ENCODE results near the gene COA1. TPM values are rescaled to one million over a fixed set of nuclear protein-coding genes. Genes with fewer than 3 reads are reported as not detected.

Gene COA1
- polyA plus RNA-seq, 1 experiment = 22.4 TPM

DNA sequence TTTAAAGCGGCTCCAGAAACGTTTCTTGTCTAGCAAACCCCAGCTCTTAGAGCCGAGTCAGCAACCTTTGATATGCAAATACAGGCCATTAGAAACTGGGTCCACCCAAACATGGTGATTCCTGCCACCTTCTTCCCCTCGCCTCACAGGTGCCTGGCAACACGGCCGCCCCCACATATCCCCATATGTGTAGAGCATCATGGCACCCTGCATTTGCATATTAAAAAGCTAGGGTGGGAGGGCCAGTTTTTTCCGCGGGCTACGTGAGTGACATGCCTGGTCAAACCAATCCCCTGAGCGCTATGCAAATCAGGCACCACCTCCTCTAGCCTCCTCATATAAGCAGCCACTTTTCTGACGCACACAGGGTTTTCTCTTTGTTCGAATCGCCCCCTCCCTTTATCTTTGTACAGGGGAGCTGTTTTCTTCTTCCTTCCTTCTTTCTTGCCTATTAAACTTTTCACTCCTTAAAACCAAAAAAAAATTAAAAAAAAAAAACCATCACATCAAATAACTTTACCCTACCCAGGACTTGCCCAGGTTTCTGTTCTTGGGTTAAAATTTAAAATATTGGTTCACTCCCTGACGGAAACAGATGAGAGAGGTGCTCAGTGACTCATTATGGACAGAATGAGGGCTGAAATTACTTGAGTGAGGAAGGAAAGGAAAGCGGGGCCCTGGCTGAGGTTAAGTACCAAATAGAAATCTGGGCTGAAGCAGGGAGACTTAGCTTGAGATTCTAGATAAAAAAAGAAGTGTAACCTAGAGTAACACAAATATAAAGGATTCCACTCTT, 59.8 kb downstream of the COA1 start:
- Histone ChIP-seq H3K27me3 (ENCODE audit: control insufficient read depth, insufficient read depth, low read length) (no peaks in the 10 kb centered on the region), H3K27ac (ENCODE audit: low read depth, low read length) (no peak overlapping the region), H3K9me3 (ENCODE audit: control insufficient read depth, insufficient read depth, low read length) (no peaks in the 10 kb centered on the region; the same call in 1 of the 2 replicates), H3K4me3 (ENCODE audit: low read depth, low read length) (no peak overlapping the region)
- no peak for DNase-seq (ENCODE audit: low read depth, low spot score)
- ChIA-PET POLR2A (interaction anchor here (1.4 kb wide), 1 partner anchor 24 kb away, joined by 3 read pairs; no protein-coding TSS in a partner anchor), CTCF (interaction anchor here (1.0 to 1.6 kb wide), 3 partner anchors 30 to 87 kb away, joined by 3 to 6 read pairs (median 3); partner anchors contain the start of gene STK17A)
- TF ChIP-seq, protein P1, sequence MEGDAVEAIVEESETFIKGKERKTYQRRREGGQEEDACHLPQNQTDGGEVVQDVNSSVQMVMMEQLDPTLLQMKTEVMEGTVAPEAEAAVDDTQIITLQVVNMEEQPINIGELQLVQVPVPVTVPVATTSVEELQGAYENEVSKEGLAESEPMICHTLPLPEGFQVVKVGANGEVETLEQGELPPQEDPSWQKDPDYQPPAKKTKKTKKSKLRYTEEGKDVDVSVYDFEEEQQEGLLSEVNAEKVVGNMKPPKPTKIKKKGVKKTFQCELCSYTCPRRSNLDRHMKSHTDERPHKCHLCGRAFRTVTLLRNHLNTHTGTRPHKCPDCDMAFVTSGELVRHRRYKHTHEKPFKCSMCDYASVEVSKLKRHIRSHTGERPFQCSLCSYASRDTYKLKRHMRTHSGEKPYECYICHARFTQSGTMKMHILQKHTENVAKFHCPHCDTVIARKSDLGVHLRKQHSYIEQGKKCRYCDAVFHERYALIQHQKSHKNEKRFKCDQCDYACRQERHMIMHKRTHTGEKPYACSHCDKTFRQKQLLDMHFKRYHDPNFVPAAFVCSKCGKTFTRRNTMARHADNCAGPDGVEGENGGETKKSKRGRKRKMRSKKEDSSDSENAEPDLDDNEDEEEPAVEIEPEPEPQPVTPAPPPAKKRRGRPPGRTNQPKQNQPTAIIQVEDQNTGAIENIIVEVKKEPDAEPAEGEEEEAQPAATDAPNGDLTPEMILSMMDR (IDR thresholded peaks at IDR 0.05; ENCODE audit: low read depth, low read length) = no peak

DNA sequence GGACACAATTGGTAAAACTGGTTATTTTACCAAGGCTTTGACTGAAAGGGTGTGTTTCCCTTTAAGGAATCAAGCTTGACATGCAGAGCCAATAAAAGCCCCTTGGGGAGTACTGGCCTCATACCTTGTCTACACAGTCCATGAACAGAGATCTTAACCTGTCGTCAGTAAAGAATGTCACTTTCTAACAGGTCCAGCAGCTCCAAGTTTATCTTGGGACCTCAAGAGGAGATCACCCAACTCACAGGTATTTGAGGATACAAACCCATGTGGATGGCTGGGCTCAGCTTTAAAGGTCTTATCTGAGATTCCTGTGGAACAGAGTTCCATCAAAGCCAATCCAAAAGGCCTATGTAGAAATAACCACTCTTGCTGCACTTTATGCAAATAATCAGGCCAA, 61.3 kb downstream of the COA1 start:
- H3K4me3 ChIP-seq (ENCODE audit: low read depth, low read length) = no peak overlapping the region
- no peak overlapping the region for H3K27ac ChIP-seq (ENCODE audit: low read depth, low read length)
- H3K27me3 ChIP-seq (ENCODE audit: control insufficient read depth, insufficient read depth, low read length) = no peaks in the 10 kb centered on the region
- CTCF ChIA-PET = no interaction called here
- TF ChIP-seq, protein P1 (IDR thresholded peaks at IDR 0.05; ENCODE audit: low read depth, low read length) = no peak
- DNase-seq (ENCODE audit: low read depth, low spot score) = no peak
- H3K9me3 ChIP-seq (ENCODE audit: control insufficient read depth, insufficient read depth, low read length) = no peaks in the 10 kb centered on the region; the same call in 1 of the 2 replicates
- POLR2A ChIA-PET = no interaction called here

GRCh38 chr7:43666938-43667337, 62.4 kb downstream of the COA1 start:
- ChIA-PET CTCF (interaction anchor here (1.0 kb wide), 1 partner anchor 33 kb away, joined by 3 read pairs; no protein-coding TSS in a partner anchor), POLR2A (no interaction called here)
- H3K9me3 ChIP-seq (ENCODE audit: control insufficient read depth, insufficient read depth, low read length) = no peaks in the 10 kb centered on the region; the same call in 1 of the 2 replicates
- no peaks in the 10 kb centered on the region for H3K27me3 ChIP-seq (ENCODE audit: control insufficient read depth, insufficient read depth, low read length)
- no peak for DNase-seq (ENCODE audit: low read depth, low spot score)
- no peak overlapping the region for H3K4me3 ChIP-seq (ENCODE audit: low read depth, low read length)
- TF ChIP-seq, protein P1 (IDR thresholded peaks at IDR 0.05; ENCODE audit: low read depth, low read length) = no peak
- no peak overlapping the region for H3K27ac ChIP-seq (ENCODE audit: low read depth, low read length)

GRCh38 chr7:43664681-43665080, 64.6 kb downstream of the COA1 start:
- H3K27ac ChIP-seq (ENCODE audit: low read depth, low read length) = no peak overlapping the region
- H3K4me3 ChIP-seq (ENCODE audit: low read depth, low read length) = no peak overlapping the region
- no peaks in the 10 kb centered on the region for H3K27me3 ChIP-seq (ENCODE audit: control insufficient read depth, insufficient read depth, low read length)
- TF ChIP-seq, protein P1 (IDR thresholded peaks at IDR 0.05; ENCODE audit: low read depth, low read length) = no peak
- H3K9me3 ChIP-seq (ENCODE audit: control insufficient read depth, insufficient read depth, low read length) = no peaks in the 10 kb centered on the region; the same call in 1 of the 2 replicates
- CTCF ChIA-PET = interaction anchor here (1.9 to 3.0 kb wide), 2 partner anchors 36 to 82 kb away, joined by 7 to 12 read pairs; partner anchors contain the start of gene STK17A
- POLR2A ChIA-PET = no interaction called here
- DNase-seq (ENCODE audit: low read depth, low spot score) = no peak

DNA sequence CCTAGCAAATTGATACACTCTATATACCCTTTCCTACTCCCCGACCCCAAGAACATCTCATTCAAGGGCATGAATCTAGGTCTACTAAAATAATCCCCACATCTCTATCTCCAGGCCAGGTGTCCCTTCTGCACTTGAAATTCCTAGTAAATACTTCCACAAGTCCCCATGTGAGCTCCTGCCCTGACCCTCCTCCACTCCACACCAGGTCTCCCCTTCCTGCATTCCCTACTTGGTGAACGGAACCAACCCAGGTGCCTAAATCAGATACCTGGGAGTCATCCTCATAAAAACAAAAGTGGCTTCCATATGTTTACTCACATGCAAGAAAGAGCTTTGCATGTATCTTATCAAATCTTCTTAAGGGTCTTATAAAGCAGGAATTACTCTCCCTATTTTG, 69.2 kb downstream of the COA1 start:
- H3K4me3 ChIP-seq (ENCODE audit: low read depth, low read length) = no peak overlapping the region
- TF ChIP-seq, protein P1 (IDR thresholded peaks at IDR 0.05; ENCODE audit: low read depth, low read length) = no peak
- POLR2A ChIA-PET = interaction anchor here (1.2 kb wide), 1 partner anchor 78 kb away, joined by 4 read pairs; the partner anchor contains the start of gene STK17A
- H3K9me3 ChIP-seq (ENCODE audit: control insufficient read depth, insufficient read depth, low read length) = no peaks in the 10 kb centered on the region; the same call in 1 of the 2 replicates
- H3K27me3 ChIP-seq (ENCODE audit: control insufficient read depth, insufficient read depth, low read length) = no peaks in the 10 kb centered on the region
- no peak overlapping the region for H3K27ac ChIP-seq (ENCODE audit: low read depth, low read length)
- CTCF ChIA-PET = interaction anchor here (1.6 kb wide), 1 partner anchor 40 kb away, joined by 4 read pairs; no protein-coding TSS in a partner anchor
- no peak for DNase-seq (ENCODE audit: low read depth, low spot score)

Data from AG04450 (cell line).